ENCODE results near the gene ANP32B. TPM values are rescaled to one million over a fixed set of nuclear protein-coding genes. Genes with fewer than 3 reads are reported as not detected.

The ANP32B gene
- total RNA-seq, 1 experiment from 2014 or later: 14.8 TPM

- ATAC-seq: no peak
- no peak overlapping the region for H3K27ac ChIP-seq (ENCODE audit: low read length)
- TF ChIP-seq CTCF (conservative IDR thresholded peaks at IDR 0.05; ENCODE audit: low read depth, low read length): no peak
- TF ChIP-seq EZH2phosphoT487 (IDR thresholded peaks at IDR 0.05; ENCODE audit: borderline replicate concordance, low read length): no peak
- no peak for TF ChIP-seq EZH2 (IDR thresholded peaks at IDR 0.05; ENCODE audit: low read length, unreplicated experiment)
Measured at GRCh38 chr9:98045234-98046179, 62.4 kb downstream of the ANP32B start.

GRCh38 chr9:98046180-98046543 is 63.0 kb downstream of the ANP32B start:
- Histone ChIP-seq H2AFZ (ENCODE audit: low read length) (no peak overlapping the region), H3K36me3 (ENCODE audit: low read depth, low read length) (no peaks in the 10 kb centered on the region), H3K4me3 (ENCODE audit: low read length) (no peak overlapping the region), H3K9ac (ENCODE audit: low read length) (no peak overlapping the region), H4K20me1 (ENCODE audit: low read length) (no peaks in the 10 kb centered on the region), H3K4me2 (ENCODE audit: low read length) (no peak overlapping the region), H3K9me2 (replicated peaks; ENCODE audit: low read length) (no peaks in the 10 kb centered on the region), H3K4me1 (ENCODE audit: insufficient read depth, low read length) (no peaks in the 10 kb centered on the region), H3F3A (ENCODE audit: low read length, unreplicated experiment) (no peaks in the 10 kb centered on the region), H3K9me3 (ENCODE audit: low read length) (no peaks in the 10 kb centered on the region), H3K79me2 (ENCODE audit: low read length) (no peaks in the 10 kb centered on the region), H3K27me3 (ENCODE audit: low read length) (no peaks in the 10 kb centered on the region), H3K27ac (ENCODE audit: low read length) (no peak overlapping the region)
- no TSS peak for BruUV-seq (replicated peaks)
- ChIA-PET POLR2A (ENCODE audit: unreplicated experiment) (no interaction called here), CTCF (no interaction called here)
- TF ChIP-seq CTCF (conservative IDR thresholded peaks at IDR 0.05; ENCODE audit: low read depth, low read length): no peak
- DNase-seq: no peak
- intact Hi-C loops (cut with micrococcal nuclease): no loop called here
- ATAC-seq: no peak

More at GRCh38 chr9:98045234-98046179, 62.4 kb downstream of the ANP32B start:
- Histone ChIP-seq H2AFZ (ENCODE audit: low read length) (no peak overlapping the region), H3F3A (ENCODE audit: low read length, unreplicated experiment) (no peaks in the 10 kb centered on the region), H3K79me2 (ENCODE audit: low read length) (no peaks in the 10 kb centered on the region), H3K4me1 (ENCODE audit: insufficient read depth, low read length) (no peaks in the 10 kb centered on the region), H3K27me3 (ENCODE audit: low read length) (no peaks in the 10 kb centered on the region), H4K20me1 (ENCODE audit: low read length) (no peaks in the 10 kb centered on the region), H3K4me3 (ENCODE audit: low read length) (no peak overlapping the region), H3K4me2 (ENCODE audit: low read length) (no peak overlapping the region), H3K9me2 (replicated peaks; ENCODE audit: low read length) (no peaks in the 10 kb centered on the region), H3K9me3 (ENCODE audit: low read length) (no peaks in the 10 kb centered on the region), H3K9ac (ENCODE audit: low read length) (no peak overlapping the region), H3K36me3 (ENCODE audit: low read depth, low read length) (no peaks in the 10 kb centered on the region)
- CTCF ChIA-PET: interaction anchor here (0.6 kb wide), 1 partner anchor 27 kb away, joined by 3 read pairs; no protein-coding TSS in a partner anchor
- intact Hi-C loops (cut with micrococcal nuclease): no loop called here
- BruUV-seq (replicated peaks): no TSS peak
- peak; percentile 8 for DNase-seq
- POLR2A ChIA-PET (ENCODE audit: unreplicated experiment): no interaction called here

- Histone ChIP-seq H3K9me2 (replicated peaks; ENCODE audit: low read length) (no peaks in the 10 kb centered on the region), H2AFZ (ENCODE audit: low read length) (no peak overlapping the region), H3K79me2 (ENCODE audit: low read length) (no peaks in the 10 kb centered on the region), H3K27ac (ENCODE audit: low read length) (no peak overlapping the region), H3K27me3 (ENCODE audit: low read length) (no peaks in the 10 kb centered on the region), H3F3A (ENCODE audit: low read length, unreplicated experiment) (no peaks in the 10 kb centered on the region), H3K36me3 (ENCODE audit: low read depth, low read length) (no peaks in the 10 kb centered on the region), H3K4me2 (ENCODE audit: low read length) (no peak overlapping the region), H4K20me1 (ENCODE audit: low read length) (no peaks in the 10 kb centered on the region), H3K4me1 (ENCODE audit: insufficient read depth, low read length) (no peaks in the 10 kb centered on the region), H3K9me3 (ENCODE audit: low read length) (no peaks in the 10 kb centered on the region), H3K4me3 (ENCODE audit: low read length) (no peak overlapping the region), H3K9ac (ENCODE audit: low read length) (no peak overlapping the region)
- intact Hi-C loops (cut with micrococcal nuclease): no loop called here
- no peak for TF ChIP-seq EZH2phosphoT487 (IDR thresholded peaks at IDR 0.05; ENCODE audit: borderline replicate concordance, low read length)
- no peak for TF ChIP-seq CTCF (conservative IDR thresholded peaks at IDR 0.05; ENCODE audit: low read depth, low read length)
- TF ChIP-seq EZH2 (IDR thresholded peaks at IDR 0.05; ENCODE audit: low read length, unreplicated experiment): no peak
- DNase-seq (no peak), ATAC-seq (no peak)
- no TSS peak for BruUV-seq (replicated peaks)
- CTCF ChIA-PET: no interaction called here
- POLR2A ChIA-PET (ENCODE audit: unreplicated experiment): interaction anchor here (0.5 kb wide), 1 partner anchor 23 kb away, joined by 4 read pairs; no protein-coding TSS in a partner anchor
Measured at GRCh38 chr9:98047002-98047401, 63.9 kb downstream of the ANP32B start.
